Cardiac muscle cell (in vitro differentiated cells and primary cell): ENCODE results near the gene HLA-G. TPM values are rescaled to one million over a fixed set of nuclear protein-coding genes. Genes with fewer than 3 reads are reported as not detected.

Experiments
- DNase-seq, 2 donors: peaks; one replicate each; pipeline versions ENCODE4 v3.0.0 to v3.0.0-alpha.2; 2010 to 2017; ENCODE audit warnings: low read depth in 1 of 2, low spot score in 1 of 2
- H3K27ac ChIP-seq: fragments of 200-600 bp; sonication (generic); 2 replicates; pipeline ENCODE4 v1.5.1; 2016
- H3K27me3 ChIP-seq: fragments of 200-600 bp; sonication (generic); 2 replicates; pipeline ENCODE4 v1.6.0; 2016; ENCODE audit warnings: control low read depth
- H3K36me3 ChIP-seq: fragments of 200-600 bp; sonication (generic); 2 replicates; pipeline ENCODE4 v1.5.1; 2016; ENCODE audit warnings: control low read depth
- H3K4me1 ChIP-seq: fragments of 200-600 bp; sonication (generic); 2 replicates; pipeline ENCODE4 v1.8.1; 2017; ENCODE audit warnings: low read depth, mild to moderate bottlenecking, mixed run types
- H3K4me3 ChIP-seq: fragments of 200-600 bp; sonication (generic); 2 replicates; pipeline ENCODE4 v1.5.1; 2016; ENCODE audit warnings: mild to moderate bottlenecking
- H3K9me3 ChIP-seq: fragments of 200-600 bp; sonication (generic); 2 replicates; pipeline ENCODE4 v1.5.1; 2017; ENCODE audit warnings: low read depth, mild to moderate bottlenecking, control low read depth
- CTCF ChIP-seq: IDR thresholded peaks from 2 replicates; pipeline ENCODE4 v1.5.1; 2012; ENCODE audit warnings: low read depth, mild to moderate bottlenecking, low read length
- polyA plus RNA-seq: library from polyadenylated mRNA; unstranded; fragments of >200 nt; fragmentation: Nextera tagmentation; extraction: Ambion mirVana; gene quantifications from 2 replicates; pipeline ENCODE4 v1.2.1, GENCODE V29; 2016
- total RNA-seq: library from RNA; depleted of rRNA; stranded (reverse); fragments of >200 nt; gene quantifications from 2 replicates; pipeline ENCODE4 v1.2.3, GENCODE V29; 2016

Gene HLA-G
- total and polyA plus RNA-seq, 2 experiments from 2014 or later, result 0.12 TPM; not detected in 1

GRCh38 chr6:29813066-29813465 is 14.6 kb upstream of the HLA-G start:
- no peak for DNase-seq
- H3K4me3 ChIP-seq, result no peak overlapping the region
- H3K27me3 ChIP-seq, result peaks cover 7% of the 10 kb centered on the region
- H3K9me3 ChIP-seq, result no peaks in the 10 kb centered on the region
- H3K4me1 ChIP-seq, result no peaks in the 10 kb centered on the region
- no peak for TF ChIP-seq CTCF
- no peak overlapping the region for H3K27ac ChIP-seq
- H3K36me3 ChIP-seq, result no peaks in the 10 kb centered on the region

- Histone ChIP-seq H3K9me3 (no peaks in the 10 kb centered on the region), H3K36me3 (no peaks in the 10 kb centered on the region), H3K4me1 (no peaks in the 10 kb centered on the region), H3K4me3 (no peak overlapping the region), H3K27ac (no peak overlapping the region), H3K27me3 (peaks cover 1% of the 10 kb centered on the region)
- DNase-seq, result peak in 1 of 2 donors; percentile 24
- TF ChIP-seq CTCF, result no peak
Observed at GRCh38 chr6:29813809-29814208, 13.8 kb upstream of the HLA-G start.

GRCh38 chr6:29814379-29815117 is 13.1 kb upstream of the HLA-G start:
- DNase-seq, result no peak
- H3K36me3 ChIP-seq, result no peaks in the 10 kb centered on the region
- no peaks in the 10 kb centered on the region for H3K4me1 ChIP-seq
- no peak overlapping the region for H3K27ac ChIP-seq
- H3K9me3 ChIP-seq, result no peaks in the 10 kb centered on the region
- H3K27me3 ChIP-seq, result no peaks in the 10 kb centered on the region
- no peak for TF ChIP-seq CTCF
- H3K4me3 ChIP-seq, result no peak overlapping the region

- no peak for DNase-seq
- Histone ChIP-seq H3K9me3 (no peaks in the 10 kb centered on the region), H3K36me3 (no peaks in the 10 kb centered on the region), H3K27me3 (no peaks in the 10 kb centered on the region), H3K4me1 (no peaks in the 10 kb centered on the region), H3K27ac (no peak overlapping the region), H3K4me3 (no peak overlapping the region)
- TF ChIP-seq CTCF, result no peak
Observed at GRCh38 chr6:29815118-29815750, 12.4 kb upstream of the HLA-G start.

GRCh38 chr6:29816030-29816429 is 11.6 kb upstream of the HLA-G start:
- H3K4me3 ChIP-seq, result no peak overlapping the region
- H3K27ac ChIP-seq, result no peak overlapping the region
- TF ChIP-seq CTCF, result no peak
- H3K4me1 ChIP-seq, result no peaks in the 10 kb centered on the region
- H3K27me3 ChIP-seq, result peaks cover 6% of the 10 kb centered on the region
- no peak for DNase-seq
- no peaks in the 10 kb centered on the region for H3K9me3 ChIP-seq
- H3K36me3 ChIP-seq, result no peaks in the 10 kb centered on the region
